ENCODE results near the gene SHC3. TPM values are rescaled to one million over a fixed set of nuclear protein-coding genes. Genes with fewer than 3 reads are reported as not detected.

Gene SHC3
- total RNA-seq, 1 experiment from 2014 or later = 1.8 TPM

GRCh38 chr9:88990041-88990728 is 188.4 kb downstream of the SHC3 start:
- H3K23ac ChIP-seq (ENCODE audit: insufficient read length, low read depth, low read length) = no peak overlapping the region
- no peaks in the 10 kb centered on the region; the same call in 1 of the 2 replicates for H3K4me1 ChIP-seq (ENCODE audit: insufficient read depth, low read length)
- H3K4ac ChIP-seq (ENCODE audit: low read depth, low read length) = no peak overlapping the region
- H3T11ph ChIP-seq (ENCODE audit: low read length) = no peak overlapping the region
- WGBS (ENCODE audit: extremely low coverage, insufficient read length, low lambda C conversion rate) = no CpG with 5 or more reads among the region's 25 CpGs
- 0 out of 2 replicates have a peak, but pooled peaks cover 2% of the 10 kb centered on the region for H3K27me3 ChIP-seq (ENCODE audit: insufficient read depth, low read length)
- Mint-ChIP-seq H3K27ac (peak overlapping the region in 1 of 3 experiments; percentile 67; a peak in 1 of 7 replicates), H3K27me3 (ENCODE audit: low read depth) (peaks cover 13% of the 10 kb centered on the region), H3K4me3 (peak overlapping the region; percentile 80 to 95), H3K9me3 (peaks cover 3% of the 10 kb centered on the region in 2 experiments), H3K4me1 (peaks cover 24 to 33% of the 10 kb centered on the region in 2 experiments), H3K36me3 (ENCODE audit: insufficient read depth in 1 of 3, low read depth in 3 of 3) (peaks cover 0 to 2% (median 0%) of the 10 kb centered on the region in 3 experiments; a peak in 1 of 7 replicates)
- H4K91ac ChIP-seq (ENCODE audit: insufficient read length, low read depth, low read length) = no peak overlapping the region
- no peak overlapping the region for H3K27ac ChIP-seq (ENCODE audit: insufficient read length, low read depth, low read length)
- no peak overlapping the region for H3K56ac ChIP-seq (ENCODE audit: insufficient read length, low read depth, low read length)
- no peak overlapping the region for H2AK5ac ChIP-seq (ENCODE audit: insufficient read length, low read length)
- no peak overlapping the region for H2BK120ac ChIP-seq (ENCODE audit: low read depth, low read length, poor library complexity, severe bottlenecking)
- H3K79me2 ChIP-seq (ENCODE audit: insufficient read depth, low read length) = no peaks in the 10 kb centered on the region
- no peak overlapping the region for H4K5ac ChIP-seq (ENCODE audit: insufficient read length, low read depth, low read length)
- H4K20me1 ChIP-seq (ENCODE audit: control insufficient read depth, insufficient read depth, insufficient read length) = peaks cover 3% of the 10 kb centered on the region
- no peaks in the 10 kb centered on the region for H3K79me1 ChIP-seq (ENCODE audit: insufficient read depth, low read depth, low read length, poor library complexity, severe bottlenecking)
- H4K8ac ChIP-seq (replicated peaks; ENCODE audit: insufficient read length, low read depth, low read length) = peak overlapping the region; percentile 70
- no peak; the same call in 1 of the 3 replicates for TF ChIP-seq CTCF (conservative IDR thresholded peaks at IDR 0.05)
- H3K4me2 ChIP-seq (ENCODE audit: insufficient read depth, insufficient read length, low read length) = peak overlapping the region; percentile 97
- peaks cover 18% of the 10 kb centered on the region for H3K23me2 ChIP-seq (ENCODE audit: insufficient read length, low read depth, low read length, poor library complexity, severe bottlenecking)
- no peak overlapping the region for H3K9ac ChIP-seq (ENCODE audit: extremely low read depth, insufficient read length, low read length)
- H3K14ac ChIP-seq (ENCODE audit: insufficient read depth, low read length) = peak overlapping the region; percentile 39; the same call in 1 of the 2 replicates
- peak overlapping the region; percentile 61 for H3K18ac ChIP-seq (ENCODE audit: insufficient read length, low read depth, low read length)
- H3K9me3 ChIP-seq (ENCODE audit: control insufficient read depth, low read depth, low read length) = no peaks in the 10 kb centered on the region
- H2BK12ac ChIP-seq (ENCODE audit: insufficient read length, low read depth, low read length) = no peak overlapping the region
- no peak overlapping the region for H2BK20ac ChIP-seq (ENCODE audit: low read depth, low read length, poor library complexity, severe bottlenecking)
- no peak overlapping the region for H2BK15ac ChIP-seq (ENCODE audit: low read depth, low read length)
- H2AFZ ChIP-seq (ENCODE audit: low read length) = peak overlapping the region; percentile 60
- no peak overlapping the region for H2BK5ac ChIP-seq (ENCODE audit: insufficient read length, low read length)
- DNase-seq = peak; percentile 65

Data from H9 (cell line).